Measurements from ENCODE around the gene PEPD.
A peak's percentile ranks its signal among the peaks of the same experiment; 100 is the strongest.
"Not testable (repeated sequence)": the region's sequence is repeated elsewhere in the genome, so short reads cannot be mapped to it uniquely, and the experiment has no call there.

The PEPD gene

DNA sequence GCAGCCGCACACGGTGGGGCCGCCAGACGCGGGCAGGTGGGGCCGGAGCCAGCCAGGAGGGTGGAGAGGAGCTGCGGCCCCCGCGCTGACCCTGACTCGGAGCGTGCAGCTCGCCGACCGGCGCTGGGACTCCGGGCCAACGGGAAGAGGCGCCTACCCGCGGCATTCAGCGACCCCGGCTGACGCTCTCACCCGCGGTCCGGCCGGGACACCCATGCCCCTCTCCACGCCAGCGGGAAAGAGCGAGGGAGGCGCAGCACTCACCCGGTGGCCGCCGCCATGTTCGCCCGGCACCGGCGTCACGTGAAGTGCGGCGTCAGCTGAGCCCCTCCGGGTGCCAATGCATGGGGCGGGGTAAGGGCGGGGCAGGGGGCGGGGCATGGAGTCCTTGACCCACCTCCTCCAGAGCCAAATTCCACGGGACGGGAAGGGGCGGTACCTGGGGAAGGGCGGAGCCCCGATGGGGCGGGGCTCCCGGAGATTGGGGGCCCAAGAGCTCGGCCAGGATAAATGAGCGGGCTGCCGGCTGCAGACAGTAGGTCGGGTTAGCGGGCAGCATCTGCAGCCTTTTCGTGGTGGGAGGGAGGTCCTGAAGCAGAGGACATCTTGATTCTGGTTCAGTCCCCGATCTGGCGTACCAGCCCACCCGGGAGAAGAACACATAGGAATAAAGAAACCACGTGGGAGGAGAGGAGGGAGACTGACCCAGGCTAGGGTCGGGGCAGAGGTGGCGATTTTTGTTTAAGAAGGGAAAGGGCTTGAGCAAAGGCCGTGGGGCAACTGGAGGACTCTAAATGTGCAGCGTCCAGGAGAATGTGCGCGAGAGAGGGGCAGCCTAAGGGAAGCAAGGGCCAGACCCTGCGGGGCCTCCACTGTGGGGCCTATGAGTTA is at the start of gene PEPD:
Gene PEPD, minus strand, starts transcription at position 312 of the 891 bp plus-strand sequence. Its CDS starts 31 bp downstream, at position 281.
- DNase-seq, result peak; percentile 90

DNA sequence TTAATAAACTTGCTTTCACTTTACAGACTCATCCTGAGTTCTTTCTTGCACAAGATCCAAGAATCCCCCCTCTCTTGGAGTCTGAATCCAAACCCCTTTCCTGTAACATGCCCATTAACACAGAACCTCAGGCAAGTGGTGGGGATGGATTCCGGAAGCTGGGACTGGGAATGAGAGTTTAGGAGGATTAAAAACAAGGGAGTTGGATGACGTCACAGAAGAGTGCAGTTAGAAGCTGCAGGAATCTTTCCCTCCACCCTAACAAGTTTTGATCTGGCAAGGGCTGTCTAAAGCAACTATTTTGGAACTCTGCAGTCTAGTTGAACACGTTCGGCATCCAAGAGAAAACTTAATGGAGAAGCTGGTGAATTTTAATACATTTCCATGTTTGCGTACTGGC is 48.2 kb upstream of the PEPD start:
- no peak for DNase-seq

DNA sequence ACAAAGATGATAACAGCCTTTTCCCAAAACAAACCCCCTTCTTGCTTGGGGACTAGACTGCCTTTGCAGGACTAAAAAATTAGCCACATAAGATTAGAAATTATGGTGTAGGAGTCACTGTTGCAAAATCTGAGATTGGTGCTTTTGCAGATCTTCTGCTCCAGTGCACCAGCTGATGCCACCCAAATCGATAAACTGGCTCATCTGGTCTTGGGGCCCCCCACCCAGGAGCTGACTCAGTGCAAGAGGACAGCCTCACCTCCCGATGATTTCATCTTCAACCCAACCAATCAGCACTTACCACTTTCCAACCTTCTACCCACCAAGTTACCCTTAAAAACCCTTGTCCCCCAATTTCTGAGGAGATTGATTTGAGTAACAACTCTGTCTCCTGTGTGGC is 47.1 kb upstream of the PEPD start:
- DNase-seq, result no peak

DNA sequence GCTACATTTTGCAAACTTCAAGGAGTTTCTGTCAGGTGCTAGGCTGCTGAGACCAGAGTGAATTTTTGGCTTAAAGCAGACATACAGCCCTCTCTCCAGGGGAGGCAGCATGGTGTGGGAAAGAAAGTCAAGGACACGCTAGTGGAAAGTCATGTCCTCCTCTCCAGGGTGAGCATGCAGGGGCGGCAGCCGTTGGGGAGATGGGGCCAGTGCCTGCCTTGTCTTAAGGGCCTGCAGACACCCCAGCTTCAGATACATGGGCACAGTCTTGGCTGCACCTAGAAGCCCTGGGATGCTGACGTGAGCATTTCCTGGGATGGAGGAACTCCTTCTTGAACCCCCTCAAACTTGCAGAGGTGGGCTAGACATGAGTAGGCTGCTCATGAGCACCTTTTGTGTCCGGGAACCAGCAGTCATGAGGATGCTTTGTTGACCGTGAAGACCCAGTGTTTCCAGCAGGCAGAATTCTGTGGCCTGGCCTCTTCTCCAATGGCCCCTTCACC is 43.3 kb upstream of the PEPD start:
- no peak for DNase-seq

DNA sequence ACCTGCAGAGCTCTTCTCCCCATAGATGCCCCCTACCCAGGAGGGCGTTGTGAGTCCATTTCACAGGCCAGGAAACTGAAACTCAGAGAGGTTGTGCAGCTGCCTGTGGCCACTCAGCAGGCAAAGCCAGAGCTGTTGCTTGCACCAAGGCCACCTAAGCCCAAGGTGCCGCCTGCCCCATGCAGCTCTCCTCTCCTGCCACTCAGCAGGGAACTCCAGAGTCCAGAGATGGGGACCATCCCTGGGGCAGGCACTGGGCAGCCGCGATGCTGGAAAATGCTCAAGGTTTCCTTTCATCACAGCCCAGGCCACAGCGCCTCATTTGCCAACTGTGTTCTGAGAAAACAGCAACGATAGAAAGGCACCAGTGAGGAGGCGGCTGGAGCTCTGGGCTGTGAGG is 41.0 kb upstream of the PEPD start:
- no peak for DNase-seq

DNA sequence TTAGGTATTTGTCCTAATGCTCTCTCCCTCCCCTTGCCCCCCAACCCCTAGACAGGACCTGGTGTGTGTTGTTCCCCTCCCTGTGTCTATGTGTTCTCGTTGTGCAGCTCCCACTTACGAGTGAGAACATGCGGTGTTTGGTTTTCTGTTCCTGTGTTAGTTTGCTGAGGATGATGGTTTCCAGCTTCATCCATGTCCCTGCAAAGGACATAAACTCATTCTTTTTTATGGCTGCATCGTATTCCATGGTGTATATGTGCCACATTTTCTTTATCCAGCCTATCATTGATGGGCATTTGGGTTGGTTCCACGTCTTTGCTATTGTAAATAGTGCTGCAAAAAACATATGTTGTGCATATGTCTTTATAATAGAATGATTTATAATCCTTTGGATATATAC is 40.1 kb upstream of the PEPD start:
- not testable (repeated sequence) for DNase-seq

DNA sequence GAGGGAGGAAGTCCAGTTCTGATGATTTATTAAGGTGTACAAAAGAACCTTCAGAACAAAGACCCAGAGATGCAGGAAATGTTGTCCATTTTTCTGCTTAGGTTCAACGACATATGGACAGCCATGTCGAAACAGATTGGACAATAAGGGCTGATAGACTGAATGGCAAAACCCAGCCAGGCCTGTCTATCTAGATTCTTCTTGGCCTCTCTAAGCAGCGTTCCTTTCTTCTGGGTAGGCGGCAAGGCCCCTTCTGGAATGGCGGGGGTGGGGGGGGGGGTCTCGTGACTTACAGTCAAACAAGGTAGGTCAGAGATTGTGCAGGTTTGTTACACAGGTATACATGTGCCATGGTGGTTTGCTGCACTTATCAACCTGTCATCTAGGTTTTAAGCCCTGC is 39.7 kb upstream of the PEPD start:
- DNase-seq, result no peak

DNA sequence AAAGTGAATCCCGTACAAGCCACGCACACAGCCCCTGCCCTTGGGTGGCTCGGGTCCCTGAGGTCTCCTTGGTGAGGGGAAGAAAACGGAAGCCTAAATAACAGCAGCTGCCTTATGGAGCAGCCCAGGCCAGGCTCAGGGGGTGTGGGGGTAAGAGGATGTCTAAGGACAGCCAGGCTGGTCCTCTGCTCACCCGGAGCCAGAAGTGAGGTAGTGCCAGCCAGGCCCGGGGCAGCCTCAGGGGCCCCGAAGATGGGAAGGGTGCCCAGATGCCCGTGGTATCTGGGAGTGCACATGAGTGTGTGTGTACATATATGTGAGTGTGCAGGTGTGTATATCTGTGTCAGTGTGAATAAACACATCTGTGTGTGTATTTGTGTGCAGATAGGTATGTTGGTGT is 38.4 kb upstream of the PEPD start:
- DNase-seq, result no peak

DNA sequence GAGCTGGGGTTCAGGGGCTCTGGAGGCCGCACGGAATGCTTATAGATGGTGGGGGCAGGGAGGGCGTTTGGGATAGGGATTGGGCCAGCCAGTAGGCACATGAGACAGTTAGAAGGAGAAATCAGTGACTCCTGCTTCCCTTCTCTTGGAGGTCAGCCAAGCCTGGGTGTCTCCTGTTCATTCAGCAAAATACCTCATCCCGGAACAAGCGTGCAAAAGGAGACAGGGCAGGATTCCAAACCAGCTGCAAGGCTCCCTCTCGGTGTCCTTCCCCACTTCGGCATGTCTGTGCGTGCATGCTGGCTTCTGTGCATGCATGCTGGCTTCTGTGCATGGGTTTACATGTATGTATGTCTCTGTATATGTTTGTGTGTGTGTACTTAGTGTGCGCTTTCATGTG is 37.3 kb upstream of the PEPD start:
- no peak for DNase-seq

DNA sequence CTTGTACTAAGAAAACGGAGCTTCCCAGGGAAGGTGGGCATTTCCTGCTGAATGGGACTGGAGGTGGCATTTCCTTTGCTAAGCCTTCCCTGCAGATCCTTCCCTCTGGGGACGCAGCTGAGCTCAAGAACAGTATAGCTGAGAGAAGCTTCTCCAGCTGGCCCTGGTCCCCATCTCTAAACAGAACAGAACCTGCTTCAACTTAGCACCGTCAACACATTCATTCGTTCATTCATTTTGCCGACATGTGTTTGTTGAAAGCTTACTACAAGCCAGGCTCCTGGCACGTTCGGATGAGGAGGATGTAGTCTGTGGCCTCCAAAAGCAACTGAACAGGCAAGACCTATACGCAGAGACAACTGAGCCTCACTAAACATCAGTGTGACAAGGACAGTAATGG is 36.6 kb upstream of the PEPD start:
- no peak for DNase-seq

DNA sequence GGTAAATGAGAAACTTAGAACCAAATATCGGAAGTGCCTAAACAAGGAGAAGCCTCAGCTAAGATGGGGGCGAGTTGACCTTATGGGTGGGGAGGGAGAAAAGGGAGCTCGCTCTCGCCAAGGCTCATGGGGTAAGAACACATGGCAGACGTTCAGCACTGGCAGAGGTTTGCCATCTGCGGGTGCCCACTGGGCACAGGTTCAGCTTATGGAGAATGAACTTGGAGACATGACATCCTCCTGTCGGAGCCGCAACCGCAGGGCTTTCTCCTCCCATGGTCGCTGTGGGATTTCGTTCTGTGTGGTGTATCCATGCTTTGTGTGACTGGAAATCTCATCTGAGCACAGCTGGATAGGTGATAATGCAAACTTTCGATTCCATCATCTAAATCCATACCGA is 36.1 kb upstream of the PEPD start:
- DNase-seq, result no peak

DNA sequence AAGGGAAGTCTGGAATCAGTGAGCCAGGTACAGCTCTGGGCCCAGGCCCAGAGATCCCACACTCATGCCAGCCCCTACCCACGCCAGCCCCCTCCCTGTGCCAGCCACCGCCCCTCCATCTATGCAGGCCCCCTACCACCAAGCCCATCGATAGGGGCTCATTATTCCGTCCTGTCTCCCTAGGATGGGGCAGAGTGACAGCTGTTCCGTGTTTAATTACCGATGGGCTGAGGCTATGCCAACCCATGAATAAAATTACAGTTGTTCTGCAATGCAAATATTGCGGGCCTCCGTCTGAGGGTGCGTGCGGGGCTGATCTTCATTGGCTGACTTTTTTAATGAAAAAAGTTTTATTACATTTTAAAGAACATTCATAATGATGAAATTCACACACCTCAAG is 35.6 kb upstream of the PEPD start:
- DNase-seq, result no peak

DNA sequence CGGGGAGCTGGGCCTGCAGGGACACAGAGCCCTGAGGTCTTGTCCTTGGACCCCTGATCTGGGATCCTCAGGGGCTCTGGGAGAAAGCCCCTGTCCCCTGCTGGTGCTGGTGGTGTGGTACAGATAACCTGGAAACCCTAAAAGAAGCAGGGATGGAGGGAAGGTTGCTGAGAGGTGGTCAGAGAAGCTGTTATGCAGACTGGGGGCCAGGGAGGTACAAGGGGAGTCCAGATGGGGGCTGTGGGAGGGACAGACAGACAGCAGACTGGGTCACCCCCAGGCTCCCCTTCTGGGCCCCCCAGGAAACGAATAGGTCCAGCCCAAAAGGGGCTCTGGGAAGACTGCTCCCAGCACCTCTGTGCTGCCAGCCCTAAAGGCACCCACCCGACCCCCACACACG is 34.7 kb upstream of the PEPD start:
- DNase-seq, result no peak

DNA sequence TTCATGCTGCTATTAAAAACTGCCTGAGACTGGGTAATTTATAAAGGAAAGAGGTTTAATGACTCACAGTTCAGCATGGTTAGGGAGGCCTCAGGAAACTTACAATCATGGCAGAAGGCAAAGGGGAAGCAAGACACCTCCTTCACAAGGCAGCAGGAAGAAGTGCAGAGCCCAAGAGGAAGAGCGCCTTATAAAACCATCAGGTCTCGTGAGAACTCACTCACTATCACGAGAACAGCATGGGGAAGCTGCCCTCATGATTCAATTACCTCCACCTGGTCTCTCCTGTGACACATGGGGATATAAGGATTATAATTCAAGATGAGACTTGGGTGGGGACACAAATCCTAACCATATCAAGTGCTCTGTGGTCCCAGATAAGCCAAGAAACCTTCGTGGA is 34.1 kb upstream of the PEPD start:
- not testable (repeated sequence) for DNase-seq

DNA sequence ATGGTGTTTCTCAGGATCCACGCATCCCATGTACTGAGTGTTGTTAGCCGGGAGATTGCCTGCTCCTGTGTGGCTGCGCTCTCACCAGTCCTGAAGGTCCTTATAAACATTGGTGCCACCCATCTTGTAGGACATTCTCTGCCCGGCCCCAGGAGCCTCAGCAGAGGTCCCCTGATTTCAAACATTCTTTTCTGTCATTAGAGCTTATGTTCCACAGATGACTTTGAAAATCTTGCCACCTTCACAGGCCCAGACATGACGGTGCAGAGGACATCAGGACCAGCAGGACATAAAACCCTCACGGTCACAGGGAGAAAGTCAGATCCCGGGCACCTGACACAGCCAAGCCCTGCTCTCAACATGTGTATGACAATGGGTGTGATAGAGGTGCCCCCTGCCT is 33.2 kb upstream of the PEPD start:
- no peak for DNase-seq

DNA sequence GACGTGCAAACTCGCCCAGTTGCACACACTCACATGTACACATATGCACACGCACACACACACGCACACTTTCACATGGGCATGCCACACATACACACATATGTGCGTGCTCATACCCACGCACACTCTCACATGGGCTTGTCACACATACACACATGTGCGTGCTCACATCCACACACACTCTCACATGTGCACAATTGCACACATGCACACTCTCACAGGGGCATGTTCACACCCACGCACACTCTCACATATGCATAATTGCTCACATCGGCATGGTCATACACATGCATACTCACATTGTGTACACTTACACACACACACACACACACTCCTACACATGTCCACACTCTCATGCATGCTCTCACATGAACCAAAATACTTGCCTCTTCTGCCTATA is 32.8 kb upstream of the PEPD start:
- DNase-seq, result no peak

DNA sequence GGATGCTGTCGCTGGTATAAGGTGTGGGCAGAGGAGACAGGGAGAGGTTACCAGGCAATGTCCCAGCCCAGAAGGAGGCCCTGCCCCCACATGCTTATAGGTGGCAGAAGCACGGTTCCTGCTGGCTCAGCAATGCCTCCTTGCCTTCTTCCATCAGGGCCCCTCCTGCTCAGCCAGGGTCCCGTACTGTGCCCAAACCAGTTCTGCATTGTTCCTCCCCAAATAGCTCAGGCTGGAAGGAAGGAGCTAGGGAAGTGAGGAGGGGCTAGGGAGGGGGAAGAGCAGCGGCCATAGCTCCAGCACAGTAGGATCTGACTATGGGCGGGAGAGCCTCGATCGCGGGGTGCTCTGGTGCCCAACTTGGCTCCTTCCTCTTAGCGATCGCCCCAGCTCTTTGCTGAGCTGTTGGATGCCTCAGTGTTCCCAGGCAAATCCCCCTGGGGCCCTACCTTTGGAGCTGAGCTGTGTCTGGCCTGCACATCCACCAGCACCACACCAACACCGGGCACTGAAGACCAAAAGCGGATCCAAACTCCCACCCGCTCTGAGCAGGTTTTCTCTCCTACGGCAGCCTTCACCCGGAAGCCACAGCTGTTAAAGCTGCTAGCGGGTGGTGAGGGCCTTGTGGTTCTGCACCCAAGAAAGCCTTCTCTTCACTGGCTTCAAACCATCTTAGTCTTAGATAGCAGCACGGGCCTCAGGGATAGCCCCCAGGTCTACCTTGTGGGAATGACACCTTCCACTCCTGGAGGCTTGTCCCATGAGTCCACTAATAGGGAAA is 32.1 kb upstream of the PEPD start:
- no peak for DNase-seq

DNA sequence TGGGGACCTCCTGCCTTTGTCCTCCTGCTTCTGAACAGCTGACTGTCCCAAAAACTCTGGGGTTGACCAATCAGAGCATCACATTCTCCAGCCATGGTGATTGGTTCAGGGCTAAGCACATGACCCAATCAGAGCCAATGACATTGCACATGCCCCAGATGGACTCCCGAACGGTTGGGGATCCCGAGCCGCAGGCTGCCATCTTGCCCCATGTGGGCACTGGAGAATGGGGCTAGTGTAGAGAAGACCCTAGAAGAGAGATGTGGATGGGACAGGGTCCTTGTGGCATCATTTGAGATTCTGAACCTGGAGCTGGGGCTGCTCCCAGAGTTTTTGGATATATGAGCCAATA is 31.3 kb upstream of the PEPD start:
- no peak for DNase-seq

DNA sequence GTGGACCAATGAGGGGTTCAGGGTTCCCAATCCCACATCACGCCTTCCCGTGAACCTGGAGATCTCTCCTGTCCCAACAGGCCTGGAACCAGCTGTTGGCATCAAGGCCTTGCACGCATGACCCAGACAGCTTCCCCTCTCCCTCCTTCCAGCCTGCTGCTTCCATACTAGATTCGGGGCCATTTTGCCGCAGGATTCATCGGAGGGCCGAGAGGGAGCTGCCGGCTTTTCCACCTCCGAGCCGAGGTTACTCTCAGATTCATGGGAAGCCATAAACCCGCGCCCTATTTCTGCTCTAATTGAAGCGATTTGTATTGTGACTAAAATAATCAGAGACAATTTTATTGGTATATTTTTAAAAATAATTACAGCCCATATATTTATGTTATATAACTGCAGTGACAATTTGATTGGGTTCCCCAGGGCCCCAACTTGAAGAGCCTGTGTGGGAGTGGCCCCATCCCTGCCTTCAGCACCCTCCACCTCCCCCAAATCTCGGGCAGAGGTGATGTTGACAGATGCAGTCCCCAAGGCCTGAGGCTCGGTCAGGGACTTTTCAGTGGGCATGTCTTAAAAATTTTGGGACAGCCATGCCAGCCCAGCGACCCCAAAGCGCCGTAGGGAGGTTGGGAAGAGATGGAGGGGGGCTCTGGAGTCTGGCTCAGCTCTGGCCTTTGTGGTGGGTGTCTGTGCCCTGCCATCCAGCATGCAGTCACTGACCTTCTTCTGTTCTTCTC is 30.8 kb upstream of the PEPD start:
- DNase-seq, result no peak

DNA sequence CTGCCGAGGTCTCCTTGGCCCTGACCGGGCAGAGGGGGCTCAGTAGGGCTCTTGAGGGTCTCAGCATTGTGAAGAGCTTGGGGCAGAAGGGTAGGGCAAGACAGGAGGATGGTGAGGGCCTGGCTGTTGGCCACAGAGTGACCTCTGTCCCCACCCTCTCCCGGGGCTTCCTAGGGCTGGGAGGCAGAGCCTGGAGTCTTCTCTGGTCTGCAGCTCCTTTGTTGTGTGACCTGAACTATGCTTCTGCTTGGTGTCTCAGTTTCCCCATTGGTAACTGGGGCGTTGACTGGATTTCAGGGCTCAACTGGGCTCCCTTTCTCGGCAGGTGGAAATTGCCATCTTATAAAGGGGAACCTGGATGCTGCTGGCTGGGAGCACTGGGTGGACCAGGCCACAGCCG is 30.1 kb upstream of the PEPD start:
- no peak for DNase-seq

DNA sequence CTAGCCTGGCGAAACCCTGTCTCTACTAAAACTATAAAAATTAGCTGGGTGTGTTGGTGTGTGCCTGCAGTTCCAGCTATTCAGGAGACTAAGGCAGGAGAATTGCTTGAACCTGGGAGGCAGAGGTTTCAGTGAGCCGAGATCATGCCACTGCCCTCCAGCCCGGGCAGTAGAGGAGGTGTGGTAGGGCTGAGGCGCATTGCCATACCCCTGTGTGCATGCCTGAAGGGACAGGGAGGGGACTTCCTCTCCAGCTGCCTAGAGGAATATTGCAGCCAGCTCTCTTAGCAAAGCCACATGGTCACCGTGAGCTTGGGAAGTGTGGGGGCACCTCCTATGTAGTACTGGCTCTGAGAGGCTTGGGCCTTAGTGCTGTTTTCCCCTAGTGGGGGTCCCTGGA is 29.2 kb upstream of the PEPD start:
- DNase-seq, result no peak

DNA sequence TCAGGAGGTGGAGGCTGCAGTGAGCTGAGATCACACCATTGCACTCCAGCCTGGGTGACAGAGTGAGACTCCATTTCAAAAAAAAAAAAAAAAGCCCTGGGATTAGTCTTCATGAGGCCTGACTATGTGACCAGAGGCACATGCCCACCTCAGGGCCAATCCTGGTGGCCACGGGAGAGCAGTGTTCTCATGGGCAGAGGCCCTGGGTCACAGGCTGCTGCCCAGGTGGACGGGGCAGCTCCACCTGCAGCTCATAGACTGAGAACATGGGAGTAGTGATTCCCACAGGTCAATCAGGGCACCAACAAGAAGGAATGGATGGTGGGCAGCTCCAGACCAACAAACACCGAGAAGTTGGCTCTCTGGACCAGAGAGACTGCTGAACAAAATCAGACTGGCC is 26.1 kb upstream of the PEPD start:
- DNase-seq, result no peak

DNA sequence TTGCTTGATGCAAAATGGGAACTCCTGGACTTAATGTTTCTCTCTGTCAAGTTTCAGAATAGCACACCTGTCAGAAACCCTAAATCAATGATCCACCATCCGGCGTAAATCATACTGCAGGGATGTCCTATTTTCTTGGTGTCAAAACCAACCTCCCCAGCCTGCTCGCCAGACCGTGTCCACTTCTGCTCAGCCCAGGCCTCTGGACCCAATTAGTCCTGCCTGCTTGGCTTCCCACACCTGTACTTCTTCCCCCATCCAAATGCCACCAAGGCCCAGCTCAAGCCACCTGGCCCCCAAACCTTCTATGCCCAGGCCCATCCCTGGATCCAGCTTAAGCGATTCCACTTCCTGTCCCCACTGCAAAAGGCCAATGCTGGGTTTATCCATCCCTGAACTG is 25.1 kb upstream of the PEPD start:
- DNase-seq, result no peak

Measured in inflammatory macrophage treated with lipopolysaccharide for 4 hours (primary cell).